Kidney glomerular epithelial cell (primary cell): ENCODE results near the gene SEMA3B.
"Not testable (repeated sequence)": the region's sequence is repeated elsewhere in the genome, so short reads cannot be mapped to it uniquely, and the experiment has no call there.

Source experiments
- DNase-seq: peaks from one replicate; lab custom pipeline; 2025; lab: John Stamatoyannopoulos, UW

SEMA3B gene

DNA sequence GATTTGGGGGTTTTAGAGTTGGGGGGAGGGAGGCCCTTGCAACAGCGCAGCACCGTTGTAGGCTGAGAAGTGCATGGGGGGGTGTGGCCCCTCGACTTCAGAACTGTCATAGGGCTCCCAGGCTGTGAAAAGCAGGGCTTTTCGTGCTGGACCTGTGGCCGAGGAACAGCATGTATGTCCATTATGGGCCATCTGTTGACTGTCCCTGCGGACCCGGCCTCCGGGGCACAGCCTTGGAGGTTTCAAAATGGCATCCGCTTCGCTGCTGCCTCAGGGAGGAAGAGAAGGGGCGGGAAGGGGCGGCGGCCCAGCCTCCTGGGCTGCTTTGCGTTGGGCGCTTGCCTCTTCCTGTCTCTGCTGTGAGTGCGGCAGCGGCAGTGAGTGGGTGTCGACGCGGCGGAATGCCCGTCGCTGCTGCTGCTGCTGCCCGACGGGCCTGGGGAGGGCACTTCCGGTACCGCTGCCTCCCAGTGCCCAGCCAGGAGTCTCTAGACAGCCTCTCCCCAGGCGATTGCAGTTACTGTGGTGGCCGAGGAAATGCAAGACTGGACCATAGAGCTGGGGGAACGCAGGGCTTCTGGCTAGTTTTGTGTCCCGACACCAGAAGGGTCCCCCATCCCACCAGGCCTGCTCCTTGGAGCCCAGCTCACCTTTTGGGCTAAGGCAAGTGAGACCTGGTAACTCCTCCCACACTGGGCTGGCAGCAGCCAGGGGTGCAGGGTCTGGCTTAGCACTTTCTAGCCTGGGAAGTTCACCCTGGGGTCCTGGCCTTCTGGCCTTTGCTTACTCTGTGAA, 31.0 kb upstream of the SEMA3B start:
- DNase-seq: peak; percentile 80

DNA sequence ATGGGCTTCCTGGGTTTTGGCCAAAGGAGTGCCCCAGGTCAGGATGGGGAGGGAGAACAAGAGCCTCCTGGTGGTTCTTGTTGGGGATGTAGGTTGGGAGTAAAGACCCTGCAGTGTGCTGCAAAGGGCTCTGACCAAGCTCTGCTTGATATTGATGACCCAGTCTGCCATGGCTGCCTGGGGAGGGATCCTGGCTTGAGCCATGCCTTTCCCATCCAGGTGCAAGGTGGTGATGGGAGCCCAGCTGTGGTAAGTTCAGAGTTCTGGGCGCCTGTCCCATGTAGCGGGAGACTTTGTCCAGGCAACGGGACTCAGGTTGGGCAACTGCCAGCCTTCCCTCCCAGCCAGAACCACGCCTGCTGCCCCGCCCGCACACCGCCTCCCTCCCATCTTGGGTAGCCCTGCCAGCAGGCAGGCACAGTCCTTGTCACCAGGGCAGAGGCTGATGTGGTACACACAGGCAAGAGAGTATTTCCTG, 30.4 kb upstream of the SEMA3B start:
- no peak for DNase-seq

DNA sequence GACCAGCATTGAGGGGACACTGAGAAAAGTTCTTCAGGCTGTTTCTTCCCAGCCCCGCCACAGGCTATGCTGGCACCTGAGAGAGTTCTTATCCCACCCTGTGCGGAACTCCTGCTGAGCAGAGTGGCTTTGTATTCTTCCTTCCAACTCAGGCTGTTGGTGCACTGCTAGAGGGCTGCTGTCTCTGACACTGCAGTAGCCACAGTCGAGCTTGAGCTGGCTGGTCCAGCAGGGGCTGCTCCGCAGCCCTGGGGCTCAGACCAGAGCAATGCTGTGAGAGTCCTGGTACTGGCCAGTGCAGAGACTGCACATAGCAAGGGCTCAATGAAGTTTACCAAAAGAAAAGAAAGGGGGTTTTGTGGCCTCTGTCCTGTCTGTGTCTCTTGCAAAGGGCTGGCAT, 29.3 kb upstream of the SEMA3B start:
- no peak for DNase-seq

DNA sequence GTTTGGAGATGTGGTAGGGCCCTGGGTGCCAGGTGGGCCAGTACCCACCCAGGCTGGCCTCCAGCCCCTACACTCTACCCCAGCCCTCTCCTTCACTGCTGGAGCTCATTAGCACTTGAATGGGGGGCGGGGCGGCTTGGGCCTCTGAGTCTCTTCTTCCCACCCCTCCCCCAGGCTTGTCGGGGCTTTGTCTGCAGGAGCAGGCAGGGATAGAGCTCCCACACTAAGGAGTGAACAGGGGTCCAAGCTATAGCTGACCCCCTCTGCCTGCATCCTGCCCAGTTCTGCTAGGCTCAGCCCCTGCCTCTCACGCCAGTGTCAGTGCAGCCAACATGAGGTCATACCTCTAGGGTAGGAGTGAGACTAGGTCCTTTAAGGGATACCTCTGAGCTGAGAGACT, 27.8 kb upstream of the SEMA3B start:
- DNase-seq: no peak

DNA sequence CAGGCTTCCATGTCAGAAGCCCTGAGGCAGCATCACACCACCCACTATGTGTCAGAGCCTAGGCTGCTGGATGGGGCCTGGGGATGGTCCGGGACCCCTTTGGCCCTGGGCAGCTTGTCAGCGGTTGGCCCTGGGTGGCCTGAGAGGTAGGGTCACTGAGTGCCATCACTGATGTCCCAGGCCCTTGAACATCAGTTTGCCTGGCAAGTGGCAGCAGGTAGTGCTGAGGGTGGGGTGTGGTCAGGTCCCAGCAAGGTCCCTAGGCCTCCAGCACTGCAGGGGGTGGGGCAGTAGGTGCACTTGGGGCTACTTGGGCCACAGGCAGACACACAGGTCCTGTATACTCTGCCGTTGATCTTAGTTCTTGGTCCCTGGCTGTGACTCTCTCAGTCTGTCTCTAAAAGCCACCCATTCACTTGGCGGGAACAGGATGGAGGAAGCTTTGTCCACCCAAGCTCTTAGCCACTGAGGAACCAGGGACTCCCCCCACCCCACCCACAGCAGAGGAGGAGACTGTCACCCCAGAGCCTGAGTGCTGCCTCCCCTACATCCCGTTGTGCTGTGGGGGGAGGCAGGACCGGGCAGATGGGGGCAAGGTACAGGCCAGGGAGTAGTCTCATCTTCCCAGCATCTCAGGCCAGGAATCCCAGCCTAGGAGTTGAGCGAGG, 27.1 kb upstream of the SEMA3B start:
- DNase-seq: no peak

DNA sequence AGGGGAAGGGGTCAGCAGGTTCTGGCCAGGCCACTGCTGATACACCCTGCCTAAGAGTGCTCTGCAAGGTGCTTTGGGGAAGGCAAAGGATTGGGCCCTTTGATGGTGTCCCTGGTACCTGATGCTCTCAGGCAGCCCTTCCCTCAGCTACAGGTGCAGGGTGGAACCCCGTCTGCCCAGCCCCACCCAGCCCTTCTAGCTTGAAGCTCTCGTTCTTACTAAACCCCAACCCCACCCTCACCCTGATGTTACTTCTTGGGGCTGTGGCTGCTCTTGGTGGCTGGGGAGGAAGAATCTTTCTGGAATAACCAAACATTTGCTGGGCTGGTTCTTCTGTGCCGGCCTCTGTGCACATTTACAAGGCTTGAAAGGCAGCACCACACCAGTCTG, 26.6 kb upstream of the SEMA3B start:
- DNase-seq: no peak

DNA sequence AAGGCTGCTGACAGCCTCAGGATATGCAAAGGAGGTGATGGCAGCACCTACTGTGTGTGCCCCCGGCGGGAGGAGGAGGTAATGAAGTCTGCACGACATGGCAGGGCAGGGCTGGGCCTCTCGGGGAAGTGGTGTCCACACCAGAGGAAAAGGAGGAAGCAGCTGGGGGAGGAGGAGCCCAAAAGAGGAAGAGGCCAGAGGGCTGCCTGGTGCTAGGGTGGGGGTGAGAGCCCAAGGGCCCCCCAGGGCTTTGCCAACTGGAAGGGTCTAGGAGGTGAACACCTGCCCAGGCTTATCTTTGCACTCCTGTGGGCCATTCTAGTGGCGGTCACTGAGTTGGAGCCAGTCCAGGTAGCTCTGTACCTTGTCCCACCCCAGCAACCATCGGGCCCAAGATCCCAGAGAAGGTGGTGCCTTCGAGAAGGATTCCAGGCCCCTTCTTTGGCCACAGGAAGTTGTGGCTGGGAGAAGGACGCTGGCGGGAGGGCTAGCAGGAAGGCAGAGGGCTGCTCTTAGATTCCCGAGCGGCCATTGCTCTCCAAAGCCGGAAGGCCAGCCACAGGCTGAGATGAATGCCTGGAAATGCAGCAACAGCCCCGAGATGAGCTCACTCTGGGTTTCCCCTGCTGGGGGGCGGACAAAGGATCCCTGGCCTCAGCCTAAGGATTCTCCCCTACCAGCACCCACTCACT, 25.9 kb upstream of the SEMA3B start:
- no peak for DNase-seq

DNA sequence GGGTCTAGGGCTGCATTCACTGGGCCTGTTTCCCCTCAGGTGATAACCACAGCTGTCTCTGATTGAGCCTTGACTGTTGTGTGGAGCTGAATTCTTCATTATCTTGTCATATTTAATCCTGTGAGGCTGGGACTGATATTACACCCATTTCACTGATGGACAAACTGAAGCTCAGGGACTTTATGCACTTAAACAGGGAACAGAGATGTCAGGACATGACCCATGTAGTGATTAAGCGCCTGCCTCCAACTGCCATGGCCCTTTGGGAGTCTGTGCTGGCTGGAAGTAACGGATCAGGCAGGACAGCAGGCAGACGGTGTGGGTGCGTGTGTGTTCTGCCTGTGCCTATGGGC, 25.4 kb upstream of the SEMA3B start:
- DNase-seq: no peak

DNA sequence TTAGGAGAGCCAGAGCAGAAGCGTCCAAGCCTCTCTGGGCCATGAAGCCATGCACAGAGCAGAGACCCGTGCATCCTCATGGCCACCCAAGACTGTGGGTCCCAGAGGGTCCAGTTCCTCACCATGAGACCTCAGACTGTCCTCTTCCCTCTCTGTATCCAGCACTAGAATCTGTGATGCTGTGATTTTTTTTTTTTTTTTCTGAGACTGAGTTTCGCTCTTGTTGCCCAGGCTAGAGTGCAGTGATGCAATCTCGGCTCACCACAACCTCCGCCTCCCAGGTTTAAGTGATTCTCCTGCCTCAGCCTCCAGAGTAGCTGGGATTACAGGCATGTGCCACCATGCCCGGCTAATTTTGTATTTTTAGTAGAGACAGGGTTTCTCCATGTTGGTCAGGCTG, 24.1 kb upstream of the SEMA3B start:
- not testable (repeated sequence) for DNase-seq

DNA sequence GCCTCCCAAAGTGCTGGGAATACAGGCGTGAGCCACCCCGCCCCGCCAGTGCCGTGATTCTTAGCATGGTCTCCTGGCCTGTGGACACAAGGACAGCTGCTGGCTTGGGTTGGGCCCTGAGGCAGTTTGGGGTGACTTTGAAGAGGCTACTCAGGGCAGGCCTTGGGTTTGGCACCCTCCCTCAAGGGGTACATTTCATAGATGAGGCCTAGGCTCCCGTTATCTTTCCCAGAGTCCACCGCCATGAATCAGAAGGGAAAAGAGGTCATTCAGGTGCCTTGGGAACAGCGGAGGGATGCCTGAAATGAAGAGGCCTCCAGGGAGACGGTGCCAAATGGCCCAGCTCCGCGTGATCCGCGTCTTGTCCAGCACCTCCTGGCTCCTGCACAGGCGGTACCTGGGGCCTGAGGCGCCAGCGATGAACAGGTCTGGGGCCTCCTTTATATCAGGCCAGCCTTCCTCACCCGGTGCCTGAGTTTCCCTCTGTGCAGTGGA, 23.6 kb upstream of the SEMA3B start:
- DNase-seq: no peak

DNA sequence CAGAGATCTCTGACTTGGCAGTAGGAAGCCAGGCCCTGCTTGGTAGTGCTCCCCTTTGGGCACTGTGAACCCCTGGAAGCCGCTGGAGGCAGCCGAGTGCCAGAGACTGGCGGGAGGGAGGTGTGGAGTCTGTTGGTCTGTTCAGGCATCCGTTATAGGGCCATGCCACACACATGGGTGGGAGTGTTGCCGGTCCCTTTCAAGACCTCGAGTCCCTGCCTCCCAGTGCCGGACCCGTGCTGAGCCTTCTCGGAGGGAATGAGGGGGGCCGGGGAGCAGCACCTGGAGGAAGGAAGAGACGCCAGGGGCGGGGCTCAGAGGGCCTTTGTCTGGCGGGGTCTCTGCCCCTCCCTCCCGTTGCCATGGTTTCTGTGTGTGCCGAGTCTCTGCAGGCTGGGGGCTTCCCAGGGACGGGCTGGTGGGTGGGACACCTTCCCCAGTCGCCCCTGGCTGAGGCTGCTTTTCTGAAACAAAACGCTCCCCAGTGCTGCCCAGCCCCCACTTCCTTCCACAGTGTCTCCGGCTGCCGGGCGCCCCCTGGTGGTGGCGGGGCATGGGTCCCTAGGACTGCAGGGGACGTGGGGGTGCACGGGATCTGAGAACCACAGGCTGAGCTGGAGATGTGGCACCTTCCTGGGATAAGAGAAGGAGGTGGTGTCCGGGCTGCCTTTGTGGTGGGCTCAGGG, 23.0 kb upstream of the SEMA3B start:
- peak; percentile 65 for DNase-seq

DNA sequence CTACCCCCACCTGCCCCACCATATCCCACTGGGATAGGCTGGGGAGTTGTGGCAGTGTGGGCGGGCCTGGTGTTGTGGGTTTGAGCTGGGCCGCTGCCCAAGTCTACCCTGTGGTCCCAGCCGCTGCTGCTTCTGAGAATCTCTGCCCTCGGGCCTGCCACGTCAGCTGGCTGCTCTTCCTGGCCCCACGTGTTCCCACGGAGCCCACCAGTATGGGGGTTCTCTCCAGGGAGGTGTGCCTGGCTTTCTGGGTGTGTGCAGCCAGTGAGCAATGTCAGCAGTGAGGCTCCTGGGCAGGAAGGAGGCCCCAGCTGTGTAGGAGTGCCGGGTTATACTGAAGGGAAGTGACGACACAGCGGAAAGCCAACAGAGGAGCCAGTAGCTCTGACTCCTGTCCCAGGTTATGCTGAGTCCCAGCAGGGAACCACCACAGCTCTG, 22.4 kb upstream of the SEMA3B start:
- peak; percentile 83 for DNase-seq

DNA sequence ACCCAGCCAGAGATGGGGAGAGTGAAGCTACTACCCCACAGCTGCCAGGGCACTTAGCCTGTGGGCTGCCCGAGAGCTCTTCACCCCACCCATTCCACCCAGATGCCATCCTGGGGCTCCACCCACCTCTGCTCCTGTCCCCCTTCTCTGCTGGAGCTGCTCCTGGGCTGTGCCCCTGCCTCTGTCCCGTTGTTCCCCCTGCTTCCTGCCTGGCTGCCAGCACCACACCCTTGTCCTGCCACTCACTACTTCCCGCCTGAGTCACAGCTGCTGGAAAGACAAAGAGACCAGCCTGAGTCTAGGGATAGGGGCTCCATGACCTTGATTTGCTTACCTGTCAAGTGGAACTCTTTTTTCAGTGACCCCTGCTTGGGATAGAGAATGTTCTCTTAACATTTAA, 20.6 kb upstream of the SEMA3B start:
- no peak for DNase-seq

DNA sequence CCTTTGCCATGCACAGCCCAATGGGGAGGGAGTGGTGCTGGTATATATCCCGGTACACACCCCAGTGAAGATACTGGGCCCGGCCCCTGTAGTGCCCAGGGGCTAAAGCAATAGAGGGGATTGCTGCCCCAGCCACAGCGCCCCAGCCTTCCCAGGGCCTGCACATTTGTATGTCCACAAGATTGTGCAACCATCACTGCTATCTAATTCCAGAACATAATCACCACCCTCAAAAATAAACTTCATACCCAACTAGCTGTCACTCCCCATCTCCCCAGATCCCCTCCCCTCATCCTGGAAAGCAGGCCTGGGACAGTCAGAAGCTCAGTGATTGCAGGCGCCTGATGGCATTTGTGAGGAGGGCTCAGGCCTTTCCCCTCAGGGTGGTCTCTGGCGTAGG, 19.5 kb upstream of the SEMA3B start:
- DNase-seq: no peak

DNA sequence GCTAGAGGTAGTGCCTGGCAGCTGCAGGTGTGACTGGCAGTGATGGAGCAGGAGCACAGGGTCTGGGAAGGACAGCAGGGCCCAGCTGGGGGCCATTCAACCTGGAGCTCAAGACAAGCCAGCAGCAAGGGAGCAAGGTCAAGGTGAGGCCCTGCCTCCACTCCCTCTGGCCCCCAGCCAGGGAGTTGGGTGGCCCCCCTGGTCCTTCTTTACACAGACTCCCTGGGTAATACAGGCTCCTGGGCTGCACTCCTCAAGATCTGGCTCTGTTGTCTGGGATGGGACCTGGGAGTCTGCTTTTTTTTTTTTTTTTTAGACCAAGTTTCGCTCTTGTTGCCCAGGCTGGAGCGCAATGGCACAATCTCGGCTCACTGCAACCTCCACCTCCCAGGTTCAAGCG, 18.4 kb upstream of the SEMA3B start:
- no peak for DNase-seq

DNA sequence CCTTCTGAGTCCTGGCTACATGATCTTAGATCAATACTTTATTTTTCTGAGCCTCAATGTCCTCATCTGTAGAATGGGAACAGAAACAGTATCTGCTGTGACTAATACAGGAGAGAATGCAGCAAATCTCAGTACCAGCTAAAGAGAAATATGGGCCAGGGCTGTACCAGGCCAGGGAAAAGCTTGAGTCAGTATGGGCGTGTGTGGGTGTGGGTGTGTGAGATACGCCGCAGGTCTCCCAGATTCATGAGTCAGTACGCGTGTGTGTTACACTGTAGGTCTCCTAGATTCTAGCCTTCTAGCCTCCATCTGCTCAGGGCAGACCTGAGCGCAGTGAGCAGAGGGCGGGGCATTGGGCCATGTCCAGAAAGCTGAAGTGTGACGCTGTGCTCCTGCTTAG, 17.7 kb upstream of the SEMA3B start:
- peak; percentile 37 for DNase-seq

DNA sequence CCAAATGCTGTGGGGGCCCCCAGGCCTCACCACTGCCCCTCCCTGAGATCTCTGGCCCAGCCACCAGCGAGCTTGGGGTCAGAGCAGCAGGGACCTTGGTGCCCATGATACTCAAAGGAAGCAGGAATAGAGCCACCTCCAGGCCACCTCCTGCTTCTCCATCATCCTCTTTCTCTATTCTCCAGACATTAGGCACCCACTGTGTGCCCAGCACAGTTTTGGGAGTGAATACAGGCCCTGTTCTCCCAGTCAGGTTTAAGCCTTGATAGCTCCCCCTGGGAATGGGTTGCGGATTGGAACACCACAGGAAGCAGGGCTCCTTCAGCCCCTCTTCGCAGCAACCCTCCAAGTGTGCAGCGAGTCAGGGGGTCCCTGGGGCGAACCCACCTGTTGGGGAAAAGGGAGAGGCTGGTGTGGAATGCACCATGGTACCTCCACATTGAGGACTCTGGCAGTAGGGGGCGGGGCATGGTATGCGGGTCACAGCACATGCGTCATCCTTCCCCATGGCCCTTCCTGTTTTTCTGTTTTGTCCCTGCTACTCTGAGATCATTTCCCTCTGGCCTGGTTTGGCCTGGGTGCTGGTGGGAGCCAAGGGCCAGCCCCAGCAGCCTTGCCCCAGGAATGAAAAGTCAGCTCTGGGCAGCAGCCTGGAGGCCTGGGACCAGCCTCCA, 14.2 kb upstream of the SEMA3B start:
- no peak for DNase-seq

DNA sequence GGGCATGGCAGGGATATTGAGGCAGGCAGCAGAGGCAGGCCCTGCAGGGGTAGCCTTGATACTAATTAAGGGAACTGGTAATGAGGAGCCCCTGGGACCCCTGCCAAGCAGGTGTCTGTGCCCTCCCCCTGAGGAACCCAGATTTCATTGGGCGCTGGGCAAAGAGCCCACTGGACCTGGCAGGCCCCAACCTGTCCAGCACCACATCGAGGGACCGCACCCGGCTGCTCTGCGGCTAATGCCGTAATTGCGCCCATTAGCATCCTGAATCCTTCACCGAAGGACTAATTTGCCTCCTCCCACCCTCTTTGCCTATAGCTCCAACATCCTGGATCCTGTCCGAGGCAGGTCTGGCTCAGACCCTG, 13.7 kb upstream of the SEMA3B start:
- no peak for DNase-seq

DNA sequence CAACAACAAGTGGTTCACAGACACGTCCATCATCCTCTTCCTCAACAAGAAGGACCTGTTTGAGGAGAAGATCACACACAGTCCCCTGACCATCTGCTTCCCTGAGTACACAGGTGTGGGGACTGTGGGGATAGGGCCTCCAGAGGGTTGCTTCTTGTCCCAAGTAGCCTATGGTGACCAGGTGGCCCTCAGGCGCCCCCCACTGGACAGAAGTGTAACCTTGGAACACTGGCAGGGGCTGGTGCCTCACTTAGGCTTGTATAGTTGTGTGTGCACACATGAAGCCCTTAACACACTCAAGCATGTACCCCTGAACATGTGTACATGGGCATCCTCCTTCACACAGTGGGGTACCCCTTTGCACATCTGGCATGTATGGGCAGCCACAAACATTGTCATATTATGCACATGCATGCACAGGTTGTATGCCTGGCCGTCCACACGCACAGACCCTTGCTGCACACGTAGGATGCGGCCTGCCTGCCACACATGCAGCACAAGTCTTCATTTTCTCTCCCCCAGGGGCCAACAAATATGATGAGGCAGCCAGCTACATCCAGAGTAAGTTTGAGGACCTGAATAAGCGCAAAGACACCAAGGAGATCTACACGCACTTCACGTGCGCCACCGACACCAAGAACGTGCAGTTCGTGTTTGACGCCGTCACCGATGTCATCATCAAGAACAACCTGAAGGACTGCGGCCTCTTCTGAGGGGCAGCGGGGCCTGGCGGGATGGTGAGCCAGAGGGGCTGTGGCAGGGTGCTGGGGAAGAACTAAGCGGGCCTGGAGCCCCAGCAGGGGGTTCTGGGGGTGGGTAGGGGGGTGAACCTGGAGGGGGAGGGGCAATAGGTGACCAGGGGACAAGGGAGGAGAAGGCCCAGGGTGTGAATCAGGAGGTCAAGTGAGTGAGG, 11.7 kb upstream of the SEMA3B start:
- no peak for DNase-seq

DNA sequence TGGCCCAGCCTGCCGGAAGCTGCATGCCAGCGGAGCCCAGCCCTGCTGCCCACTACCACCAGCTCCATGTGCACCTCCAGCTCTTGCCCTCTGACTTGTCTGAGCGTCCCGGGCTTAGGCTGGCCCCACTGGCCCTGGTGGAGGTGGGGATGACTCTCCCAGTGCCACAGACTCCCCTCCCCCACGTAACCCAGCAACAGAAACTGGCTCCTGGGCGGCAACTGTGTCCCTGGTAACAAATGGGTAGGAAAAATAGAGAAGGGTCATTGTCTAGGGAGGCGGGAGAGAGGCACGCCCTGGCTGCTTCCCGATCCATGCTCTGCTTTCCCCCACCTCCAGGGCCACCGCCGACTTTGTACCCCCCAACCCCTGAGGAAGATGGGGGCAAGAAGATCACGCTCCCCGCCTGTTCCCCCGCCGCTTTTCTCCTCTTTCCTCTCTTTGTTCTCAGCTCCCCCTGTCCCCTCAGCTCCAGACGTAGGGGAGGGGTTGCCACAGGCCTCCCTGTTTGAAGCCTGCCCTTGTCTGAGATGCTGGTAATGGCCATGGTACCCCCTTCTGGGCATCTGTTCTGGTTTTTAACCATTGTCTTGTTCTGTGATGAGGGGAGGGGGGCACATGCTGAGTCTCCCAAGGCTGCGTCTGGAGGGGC, 10.8 kb upstream of the SEMA3B start:
- DNase-seq: no peak
